Caco-2 (cell line): ENCODE measurements around the gene PTGES3. TPM values are rescaled to one million over a fixed set of nuclear protein-coding genes. Genes with fewer than 3 reads are reported as not detected.

ENCODE experiments used
- BruUV-seq: library from RNA; stranded (reverse); fragments of 400-500 nt; replicated peaks from 2 replicates; lab custom pipeline; 2021; lab: Mats Ljungman, UMichigan
- CTCF ChIA-PET: fragments of 300-600 bp; sonication (Branson Sonifier 250); formaldehyde crosslinking; loops from one replicate; lab custom pipeline; 2022; ENCODE audit warnings: antibody characterized with exemption; lab: Charles Lee
- POLR2A ChIA-PET: fragments of 300-600 bp; sonication (Branson Sonifier 250); formaldehyde crosslinking; loops from one replicate; lab custom pipeline; 2022; ENCODE audit warnings: antibody characterized with exemption; lab: Charles Lee
- DNase-seq, 2 experiments: peaks; one replicate each; pipeline versions ENCODE4 v3.0.0 to v3.0.0-alpha.2; 2020 to 2022
- H3K27me3 ChIP-seq: replicated peaks from 2 replicates; pipeline ENCODE4 v1.6.0; 2011; ENCODE audit warnings: low read length; ENCODE audit not compliant: control insufficient read depth, insufficient read depth
- H3K36me3 ChIP-seq: 2 replicates; pipeline ENCODE4 v1.5.1; 2011; ENCODE audit warnings: low read length; ENCODE audit not compliant: control insufficient read depth, insufficient read depth
- H3K4me1 ChIP-seq: fragments of 250-450 bp; sonication (Bioruptor Pico); 2 replicates; pipeline ENCODE4 v1.5.1; 2020; ENCODE audit warnings: mild to moderate bottlenecking
- H3K4me3 ChIP-seq: 2 replicates; pipeline ENCODE4 v1.5.1; 2011; ENCODE audit warnings: low read depth, mild to moderate bottlenecking, control low read depth, low read length
- H3K9me3 ChIP-seq: fragments of 250-450 bp; sonication (Bioruptor Pico); 2 replicates; pipeline ENCODE4 v1.5.1; 2020; ENCODE audit warnings: mild to moderate bottlenecking, moderate library complexity
- H3K27ac Mint-ChIP-seq: one replicate; pipeline ENCODE4 v1.8.0; 2022; ENCODE audit warnings: mixed read lengths; ENCODE audit not compliant: unreplicated experiment
- H3K27me3 Mint-ChIP-seq: one replicate; pipeline ENCODE4 v1.8.0; 2022; ENCODE audit warnings: mixed read lengths; ENCODE audit not compliant: insufficient read depth, unreplicated experiment
- H3K36me3 Mint-ChIP-seq: one replicate; pipeline ENCODE4 v1.8.0; 2022; ENCODE audit warnings: mild to moderate bottlenecking, mixed read lengths; ENCODE audit not compliant: insufficient read depth, unreplicated experiment
- H3K4me1 Mint-ChIP-seq: one replicate; pipeline ENCODE4 v1.8.0; 2022; ENCODE audit warnings: low read depth, mixed read lengths; ENCODE audit not compliant: unreplicated experiment
- H3K4me3 Mint-ChIP-seq: one replicate; pipeline ENCODE4 v1.8.0; 2022; ENCODE audit warnings: mild to moderate bottlenecking, moderate library complexity, mixed read lengths; ENCODE audit not compliant: unreplicated experiment
- H3K9me3 Mint-ChIP-seq: one replicate; pipeline ENCODE4 v1.8.0; 2022; ENCODE audit warnings: mixed read lengths; ENCODE audit not compliant: unreplicated experiment
- intact Hi-C: fragments of 100-400 bp; cut with micrococcal nuclease; formaldehyde crosslinking; loops from one replicate; pipeline ENCODE4 v1.10.0; 2022; ENCODE audit not compliant: unreplicated experiment
- total RNA-seq: library from RNA; stranded (reverse); gene quantifications from 2 replicates; pipeline ENCODE4 v1.2.3, GENCODE V29; 2022
- TF ChIP-seq, protein P1 (sequence below), 2 experiments: fragments of 200-600 bp in 1 of 2; IDR thresholded peaks; 1 replicate in 1 of 2; 2 replicates in 1 of 2; pipeline versions ENCODE4 v1.5.1 to v1.8.0; 2011 to 2022; ENCODE audit warnings: antibody characterized with exemption in 1 of 2, control low read depth in 1 of 2, inconsistent platforms in 1 of 2, low read depth in 1 of 2, low read length in 1 of 2, mild to moderate bottlenecking in 1 of 2, moderate library complexity in 1 of 2; ENCODE audit not compliant: insufficient read depth in 1 of 2, severe bottlenecking in 1 of 2, unreplicated experiment in 1 of 2

PTGES3 gene
- total RNA-seq, 1 experiment from 2014 or later: 242 TPM

DNA sequence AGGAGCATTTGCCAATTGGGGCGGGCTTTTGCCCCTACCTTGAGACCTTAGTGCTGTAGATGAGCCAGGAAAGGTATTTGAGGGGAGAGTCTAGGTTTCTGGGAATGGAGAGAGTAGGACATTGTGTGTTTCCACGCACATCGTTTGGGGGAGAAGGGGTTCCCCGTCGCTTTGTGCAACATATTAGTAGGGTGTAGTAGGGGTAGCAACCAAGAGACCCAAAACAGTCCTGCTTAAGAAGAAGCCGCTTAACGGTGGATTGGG is 694 bp upstream of the PTGES3 start:
- Histone ChIP-seq H3K36me3 (no peaks in the 10 kb centered on the region), H3K4me1 (no peaks in the 10 kb centered on the region), H3K4me3 (peak overlapping the region; percentile 49), H3K9me3 (no peaks in the 10 kb centered on the region), H3K27me3 (no peaks in the 10 kb centered on the region)
- ChIA-PET POLR2A (interaction anchor here (0.6 to 3.1 kb wide), 10 partner anchors 34 to 457 kb away, joined by 3 to 51 read pairs (median 6); partner anchors contain the start of genes ATP5F1B and NACA), CTCF (interaction anchor here (1.0 to 1.9 kb wide), 3 partner anchors 21 to 313 kb away, joined by 3 to 21 read pairs (median 6); no protein-coding TSS in a partner anchor)
- H3K27me3 Mint-ChIP-seq: no peaks in the 10 kb centered on the region
- TSS peak; percentile 98 for BruUV-seq
- no peaks in the 10 kb centered on the region for H3K4me1 Mint-ChIP-seq
- H3K4me3 Mint-ChIP-seq: peak overlapping the region; percentile 87
- H3K27ac Mint-ChIP-seq: peak overlapping the region; percentile 92
- DNase-seq: no peak
- H3K36me3 Mint-ChIP-seq: peaks cover 56% of the 10 kb centered on the region
- intact Hi-C loops: loop anchor here (1.0 to 2.0 kb wide), 3 partner anchors 37 to 52 kb away; partner anchors contain the start of gene NACA
- TF ChIP-seq, protein P1, sequence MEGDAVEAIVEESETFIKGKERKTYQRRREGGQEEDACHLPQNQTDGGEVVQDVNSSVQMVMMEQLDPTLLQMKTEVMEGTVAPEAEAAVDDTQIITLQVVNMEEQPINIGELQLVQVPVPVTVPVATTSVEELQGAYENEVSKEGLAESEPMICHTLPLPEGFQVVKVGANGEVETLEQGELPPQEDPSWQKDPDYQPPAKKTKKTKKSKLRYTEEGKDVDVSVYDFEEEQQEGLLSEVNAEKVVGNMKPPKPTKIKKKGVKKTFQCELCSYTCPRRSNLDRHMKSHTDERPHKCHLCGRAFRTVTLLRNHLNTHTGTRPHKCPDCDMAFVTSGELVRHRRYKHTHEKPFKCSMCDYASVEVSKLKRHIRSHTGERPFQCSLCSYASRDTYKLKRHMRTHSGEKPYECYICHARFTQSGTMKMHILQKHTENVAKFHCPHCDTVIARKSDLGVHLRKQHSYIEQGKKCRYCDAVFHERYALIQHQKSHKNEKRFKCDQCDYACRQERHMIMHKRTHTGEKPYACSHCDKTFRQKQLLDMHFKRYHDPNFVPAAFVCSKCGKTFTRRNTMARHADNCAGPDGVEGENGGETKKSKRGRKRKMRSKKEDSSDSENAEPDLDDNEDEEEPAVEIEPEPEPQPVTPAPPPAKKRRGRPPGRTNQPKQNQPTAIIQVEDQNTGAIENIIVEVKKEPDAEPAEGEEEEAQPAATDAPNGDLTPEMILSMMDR (IDR thresholded peaks at IDR 0.05; ENCODE audit: insufficient read depth in 1 of 2, low read depth in 1 of 2, low read length in 1 of 2, severe bottlenecking in 1 of 2, unreplicated experiment in 1 of 2): no peak
- no peaks in the 10 kb centered on the region for H3K9me3 Mint-ChIP-seq

DNA sequence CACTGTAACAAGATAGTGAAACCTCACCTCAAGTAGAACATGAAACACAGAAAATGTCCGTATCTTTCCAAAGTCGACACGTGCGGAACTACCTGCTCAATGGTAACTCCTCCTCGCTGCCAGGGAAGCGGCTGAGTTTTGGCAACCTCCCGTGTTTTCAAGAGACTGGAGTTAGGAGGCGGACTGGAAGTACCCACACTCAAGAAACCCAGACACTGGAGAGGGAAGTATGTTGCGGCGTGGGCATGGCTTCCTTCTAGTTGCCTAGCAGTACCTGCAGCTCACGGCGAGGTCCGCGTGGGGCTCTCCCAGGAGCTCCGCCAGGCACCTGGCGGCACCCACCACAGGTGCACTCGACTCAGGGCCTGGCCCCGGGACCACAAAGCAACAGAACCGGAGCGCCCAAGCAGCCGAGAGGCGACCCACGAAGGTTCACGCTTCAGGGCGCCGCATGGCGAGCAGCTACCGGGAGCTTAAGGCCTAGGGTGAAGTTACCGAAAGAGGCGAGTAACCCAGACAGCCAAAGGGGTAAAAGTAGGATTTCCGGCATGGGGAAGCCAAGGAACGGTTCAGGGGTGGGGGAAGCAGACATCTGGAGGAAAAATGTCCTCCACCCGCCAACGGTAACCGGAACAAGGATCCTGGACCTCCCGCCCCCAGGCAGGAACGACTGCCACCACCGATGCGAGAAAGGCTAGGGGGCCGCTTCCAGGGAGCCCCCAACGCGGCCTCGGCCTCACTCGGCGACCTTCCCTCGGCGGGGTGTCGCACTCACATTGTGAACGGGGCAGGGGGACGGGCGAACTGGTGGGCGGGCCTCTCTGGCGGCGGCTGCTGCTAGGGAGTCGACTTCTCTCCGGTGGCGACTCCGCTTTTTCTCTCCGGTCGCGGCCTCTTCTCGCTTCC is 608 bp downstream of the PTGES3 start:
- Histone ChIP-seq H3K4me1 (no peaks in the 10 kb centered on the region), H3K36me3 (no peaks in the 10 kb centered on the region), H3K4me3 (peak overlapping the region; percentile 68), H3K27me3 (no peaks in the 10 kb centered on the region), H3K9me3 (no peaks in the 10 kb centered on the region)
- ChIA-PET CTCF (interaction anchor here (0.5 to 1.9 kb wide), 6 partner anchors 16 to 329 kb away, joined by 4 to 21 read pairs (median 5); partner anchors contain the start of genes NACA and TAC3), POLR2A (interaction anchor here (0.5 to 3.1 kb wide), 13 partner anchors 8 to 440 kb away, joined by 3 to 51 read pairs (median 5); partner anchors contain the start of genes ATP5F1B, GLS2 and NACA)
- intact Hi-C loops: loop anchor here (1.0 to 2.0 kb wide), 3 partner anchors 38 to 51 kb away; partner anchors contain the start of gene NACA
- Mint-ChIP-seq H3K4me1 (no peaks in the 10 kb centered on the region), H3K36me3 (peaks cover 69% of the 10 kb centered on the region), H3K4me3 (peak overlapping the region; percentile 87), H3K9me3 (no peaks in the 10 kb centered on the region), H3K27ac (peak overlapping the region; percentile 92), H3K27me3 (no peaks in the 10 kb centered on the region)
- TF ChIP-seq, protein P1 (IDR thresholded peaks at IDR 0.05; ENCODE audit: insufficient read depth in 1 of 2, low read depth in 1 of 2, low read length in 1 of 2, severe bottlenecking in 1 of 2, unreplicated experiment in 1 of 2): no peak
- DNase-seq: peak; percentile 54
- no TSS peak for BruUV-seq

DNA sequence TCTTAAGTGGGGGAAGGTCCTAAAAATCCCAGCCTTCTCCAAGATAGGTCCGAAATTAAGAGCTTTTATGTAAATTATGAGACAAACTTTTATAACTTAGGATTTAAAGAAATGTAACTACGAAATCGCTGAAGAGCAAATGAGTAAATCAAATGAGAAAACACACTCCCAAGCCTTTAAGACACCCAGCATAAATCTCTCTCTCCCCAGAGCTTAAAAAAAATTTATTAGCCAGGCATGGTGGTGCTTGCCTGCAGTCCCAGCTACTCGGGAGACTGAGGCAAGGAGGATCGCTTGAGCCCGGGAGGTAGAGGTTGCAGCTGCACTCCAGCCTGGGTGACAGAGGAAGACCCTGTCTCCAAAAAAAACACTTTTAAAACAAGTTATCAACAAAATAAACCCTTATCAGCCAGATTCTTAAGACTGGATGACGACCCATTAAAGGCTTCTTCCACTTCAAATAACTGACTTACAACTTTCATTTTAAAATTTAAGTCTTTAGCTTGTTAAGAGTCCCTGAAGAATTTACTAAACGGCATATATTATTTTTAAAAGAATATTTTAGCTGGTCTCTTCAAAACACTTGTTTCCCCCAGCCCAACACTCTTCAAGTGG is 3.2 kb downstream of the PTGES3 start:
- H3K4me3 Mint-ChIP-seq: peak overlapping the region; percentile 42
- H3K27me3 Mint-ChIP-seq: no peaks in the 10 kb centered on the region

More for the DNA sequence above, 3.2 kb downstream of the PTGES3 start:
- BruUV-seq: no TSS peak
- Histone ChIP-seq H3K4me3 (no peak overlapping the region), H3K4me1 (no peaks in the 10 kb centered on the region), H3K36me3 (no peaks in the 10 kb centered on the region), H3K27me3 (no peaks in the 10 kb centered on the region), H3K9me3 (no peaks in the 10 kb centered on the region)
- H3K4me1 Mint-ChIP-seq: no peaks in the 10 kb centered on the region
- CTCF ChIA-PET: interaction anchor here (0.7 to 1.1 kb wide), 2 partner anchors 48 kb away, joined by 3 to 4 read pairs; no protein-coding TSS in a partner anchor
- POLR2A ChIA-PET: interaction anchor here (0.7 kb wide), 1 partner anchor 40 kb away, joined by 3 read pairs; the partner anchor contains the start of gene NACA
- H3K27ac Mint-ChIP-seq: no peak overlapping the region
- TF ChIP-seq, protein P1 (IDR thresholded peaks at IDR 0.05; ENCODE audit: insufficient read depth in 1 of 2, low read depth in 1 of 2, low read length in 1 of 2, severe bottlenecking in 1 of 2, unreplicated experiment in 1 of 2): no peak
- no peak for DNase-seq
- H3K9me3 Mint-ChIP-seq: no peaks in the 10 kb centered on the region
- intact Hi-C loops: no loop called here
- peaks cover 93% of the 10 kb centered on the region for H3K36me3 Mint-ChIP-seq
